OCI-LY1 (cell line): ENCODE data around the gene RAB8B.

Experiments used
- CTCF ChIP-seq: fragments of 200-600 bp; sonication (generic), shearing (Covaris generic); IDR thresholded peaks from 2 replicates; pipeline ENCODE4 v1.5.1; 2017; ENCODE audit warnings: mild to moderate bottlenecking, antibody characterized with exemption, low read length, moderate library complexity, mixed read lengths
- EZH2 ChIP-seq: fragments of 200-600 bp; sonication (generic), shearing (Covaris generic); IDR thresholded peaks from 2 replicates; pipeline ENCODE4 v1.8.0; 2017; ENCODE audit warnings: borderline replicate concordance, mixed run types, mild to moderate bottlenecking, antibody characterized with exemption, low read length, moderate library complexity, mixed read lengths

DNA sequence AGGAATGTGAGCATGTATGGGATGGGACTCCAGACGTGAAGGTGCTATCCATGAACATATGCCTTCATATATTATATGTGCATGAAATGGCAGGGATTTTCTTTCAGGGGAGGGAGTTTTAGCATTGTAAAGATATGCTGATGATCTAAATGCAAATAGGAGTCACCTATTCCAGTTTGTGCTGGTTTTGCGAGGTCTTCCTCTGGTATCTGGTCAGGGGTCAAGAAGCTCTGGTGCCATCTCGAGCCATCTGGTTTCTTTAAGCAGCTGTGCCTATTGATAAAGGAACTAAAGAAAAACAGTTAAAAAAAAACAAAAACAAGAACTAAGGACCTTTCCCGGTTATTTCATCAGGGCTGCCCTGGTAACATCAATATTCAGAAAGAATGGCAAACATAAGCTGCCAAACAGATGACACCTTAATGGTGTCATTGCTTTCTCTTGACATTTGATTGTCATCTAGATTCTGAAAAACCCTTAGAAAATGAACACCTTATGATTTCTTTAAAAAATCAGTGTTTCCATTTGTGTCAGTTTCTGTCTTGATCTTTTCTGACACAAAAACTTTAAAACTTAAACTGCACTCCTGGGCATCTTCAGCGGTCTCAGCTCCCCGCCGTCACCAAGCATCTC, 110.7 kb downstream of the RAB8B start:
- TF ChIP-seq CTCF, result no peak
- TF ChIP-seq EZH2, result no peak
